ENCODE data around the gene SCAF8. TPM values are rescaled to one million over a fixed set of nuclear protein-coding genes. Genes with fewer than 3 reads are reported as not detected.

Gene SCAF8
- polyA plus RNA-seq, 1 donor from 2014 or later: 34.1 TPM

DNA sequence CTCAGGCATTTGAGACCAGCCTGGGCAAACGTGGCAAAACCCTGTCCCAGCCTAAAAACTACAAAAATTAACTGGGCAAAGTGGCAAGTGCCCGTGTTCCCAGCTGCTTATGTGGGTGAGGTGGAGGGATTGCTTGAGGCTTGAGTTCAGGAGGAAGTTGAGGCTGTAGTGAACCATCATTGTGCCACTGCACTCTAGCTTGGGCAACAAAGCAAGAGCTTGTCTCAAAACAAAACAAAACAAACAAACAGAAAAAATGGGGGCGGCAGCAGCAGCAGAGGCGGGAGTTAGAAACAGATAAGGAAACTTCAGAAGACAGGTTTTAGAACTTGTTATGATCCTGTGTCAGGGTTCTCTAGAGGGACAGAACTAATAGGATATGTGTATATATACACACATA, 49.0 kb downstream of the SCAF8 start:
- H4K20me1 ChIP-seq (ENCODE audit: insufficient read depth): no peaks in the 10 kb centered on the region
- no peak for TF ChIP-seq TAF1 (IDR thresholded peaks at IDR 0.05; ENCODE audit: low read depth)
- TF ChIP-seq, protein P1, sequence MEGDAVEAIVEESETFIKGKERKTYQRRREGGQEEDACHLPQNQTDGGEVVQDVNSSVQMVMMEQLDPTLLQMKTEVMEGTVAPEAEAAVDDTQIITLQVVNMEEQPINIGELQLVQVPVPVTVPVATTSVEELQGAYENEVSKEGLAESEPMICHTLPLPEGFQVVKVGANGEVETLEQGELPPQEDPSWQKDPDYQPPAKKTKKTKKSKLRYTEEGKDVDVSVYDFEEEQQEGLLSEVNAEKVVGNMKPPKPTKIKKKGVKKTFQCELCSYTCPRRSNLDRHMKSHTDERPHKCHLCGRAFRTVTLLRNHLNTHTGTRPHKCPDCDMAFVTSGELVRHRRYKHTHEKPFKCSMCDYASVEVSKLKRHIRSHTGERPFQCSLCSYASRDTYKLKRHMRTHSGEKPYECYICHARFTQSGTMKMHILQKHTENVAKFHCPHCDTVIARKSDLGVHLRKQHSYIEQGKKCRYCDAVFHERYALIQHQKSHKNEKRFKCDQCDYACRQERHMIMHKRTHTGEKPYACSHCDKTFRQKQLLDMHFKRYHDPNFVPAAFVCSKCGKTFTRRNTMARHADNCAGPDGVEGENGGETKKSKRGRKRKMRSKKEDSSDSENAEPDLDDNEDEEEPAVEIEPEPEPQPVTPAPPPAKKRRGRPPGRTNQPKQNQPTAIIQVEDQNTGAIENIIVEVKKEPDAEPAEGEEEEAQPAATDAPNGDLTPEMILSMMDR (IDR thresholded peaks at IDR 0.05; ENCODE audit: poor library complexity, severe bottlenecking): no peak
- TF ChIP-seq, protein P2, sequence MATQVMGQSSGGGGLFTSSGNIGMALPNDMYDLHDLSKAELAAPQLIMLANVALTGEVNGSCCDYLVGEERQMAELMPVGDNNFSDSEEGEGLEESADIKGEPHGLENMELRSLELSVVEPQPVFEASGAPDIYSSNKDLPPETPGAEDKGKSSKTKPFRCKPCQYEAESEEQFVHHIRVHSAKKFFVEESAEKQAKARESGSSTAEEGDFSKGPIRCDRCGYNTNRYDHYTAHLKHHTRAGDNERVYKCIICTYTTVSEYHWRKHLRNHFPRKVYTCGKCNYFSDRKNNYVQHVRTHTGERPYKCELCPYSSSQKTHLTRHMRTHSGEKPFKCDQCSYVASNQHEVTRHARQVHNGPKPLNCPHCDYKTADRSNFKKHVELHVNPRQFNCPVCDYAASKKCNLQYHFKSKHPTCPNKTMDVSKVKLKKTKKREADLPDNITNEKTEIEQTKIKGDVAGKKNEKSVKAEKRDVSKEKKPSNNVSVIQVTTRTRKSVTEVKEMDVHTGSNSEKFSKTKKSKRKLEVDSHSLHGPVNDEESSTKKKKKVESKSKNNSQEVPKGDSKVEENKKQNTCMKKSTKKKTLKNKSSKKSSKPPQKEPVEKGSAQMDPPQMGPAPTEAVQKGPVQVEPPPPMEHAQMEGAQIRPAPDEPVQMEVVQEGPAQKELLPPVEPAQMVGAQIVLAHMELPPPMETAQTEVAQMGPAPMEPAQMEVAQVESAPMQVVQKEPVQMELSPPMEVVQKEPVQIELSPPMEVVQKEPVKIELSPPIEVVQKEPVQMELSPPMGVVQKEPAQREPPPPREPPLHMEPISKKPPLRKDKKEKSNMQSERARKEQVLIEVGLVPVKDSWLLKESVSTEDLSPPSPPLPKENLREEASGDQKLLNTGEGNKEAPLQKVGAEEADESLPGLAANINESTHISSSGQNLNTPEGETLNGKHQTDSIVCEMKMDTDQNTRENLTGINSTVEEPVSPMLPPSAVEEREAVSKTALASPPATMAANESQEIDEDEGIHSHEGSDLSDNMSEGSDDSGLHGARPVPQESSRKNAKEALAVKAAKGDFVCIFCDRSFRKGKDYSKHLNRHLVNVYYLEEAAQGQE (IDR thresholded peaks at IDR 0.05; ENCODE audit: borderline replicate concordance): no peak
- TF ChIP-seq MXI1 (conservative IDR thresholded peaks at IDR 0.05; ENCODE audit: poor library complexity, severe bottlenecking): no peak
- TF ChIP-seq RAD21 (conservative IDR thresholded peaks at IDR 0.05): no peak
- TF ChIP-seq EP300 (conservative IDR thresholded peaks at IDR 0.05; ENCODE audit: poor library complexity, severe bottlenecking): no peak
- TF ChIP-seq SMC3 (conservative IDR thresholded peaks at IDR 0.05; ENCODE audit: poor library complexity): no peak
- TF ChIP-seq POLR2AphosphoS5 (IDR thresholded peaks at IDR 0.05): no peak

DNA sequence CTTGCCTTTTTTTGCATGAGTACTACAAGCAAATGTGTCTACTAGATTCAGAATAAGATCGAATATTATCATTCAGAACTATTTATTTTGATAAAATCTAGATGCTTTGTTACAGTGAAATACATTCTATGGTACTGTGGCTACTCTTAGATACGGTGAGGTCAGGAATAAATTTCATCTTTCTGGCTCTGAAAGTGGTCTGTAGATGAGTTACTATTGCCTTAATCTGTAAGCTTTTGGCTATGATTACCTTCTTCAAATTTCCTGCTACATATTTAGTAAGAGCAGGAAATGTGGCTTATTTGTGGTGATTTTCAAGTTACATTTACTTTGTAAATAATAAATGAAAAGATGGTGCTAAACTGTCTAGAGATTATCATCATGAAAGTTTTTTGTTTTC, 50.0 kb downstream of the SCAF8 start:
- Histone ChIP-seq H4K20me1 (ENCODE audit: insufficient read depth) (no peaks in the 10 kb centered on the region), H2AFZ (ENCODE audit: low read depth, low read length) (no peak overlapping the region), H3K9me3 (ENCODE audit: low read length) (no peaks in the 10 kb centered on the region), H3F3A (ENCODE audit: insufficient read depth, low read length, poor library complexity, severe bottlenecking) (no peaks in the 10 kb centered on the region), H3K9ac (ENCODE audit: low read length) (no peak overlapping the region), H3K27me3 (ENCODE audit: insufficient read depth, low read depth, low read length) (no peaks in the 10 kb centered on the region), H3K36me3 (ENCODE audit: insufficient read depth, low read length) (no peaks in the 10 kb centered on the region), H3K9me2 (ENCODE audit: insufficient read depth, low read length) (no peaks in the 10 kb centered on the region), H3K79me2 (replicated peaks; ENCODE audit: insufficient read depth, low read length) (peaks cover 25% of the 10 kb centered on the region), H3K27ac (ENCODE audit: low read length) (no peak overlapping the region), H3K4me2 (ENCODE audit: low read length) (no peak overlapping the region), H3K4me3 (ENCODE audit: low read length) (no peak overlapping the region)
- TF ChIP-seq TAF1 (IDR thresholded peaks at IDR 0.05; ENCODE audit: low read depth) (no peak), SMC3 (conservative IDR thresholded peaks at IDR 0.05; ENCODE audit: poor library complexity) (no peak), POLR2AphosphoS5 (IDR thresholded peaks at IDR 0.05) (no peak), EP300 (conservative IDR thresholded peaks at IDR 0.05; ENCODE audit: poor library complexity, severe bottlenecking) (no peak), EZH2 (IDR thresholded peaks at IDR 0.05; ENCODE audit: borderline replicate concordance, insufficient read depth, low read length, poor library complexity, severe bottlenecking) (no peak), MXI1 (conservative IDR thresholded peaks at IDR 0.05; ENCODE audit: poor library complexity, severe bottlenecking) (no peak), RAD21 (conservative IDR thresholded peaks at IDR 0.05) (no peak)
- TF ChIP-seq, protein P2 (IDR thresholded peaks at IDR 0.05; ENCODE audit: borderline replicate concordance): no peak
- TF ChIP-seq, protein P1 (IDR thresholded peaks at IDR 0.05; ENCODE audit: poor library complexity, severe bottlenecking): no peak

More for the DNA sequence above, 49.0 kb downstream of the SCAF8 start:
- no peak overlapping the region for H3K27ac ChIP-seq (ENCODE audit: low read length)
- H3K9me3 ChIP-seq (ENCODE audit: low read length): no peaks in the 10 kb centered on the region
- H3F3A ChIP-seq (ENCODE audit: insufficient read depth, low read length, poor library complexity, severe bottlenecking): no peaks in the 10 kb centered on the region
- H2AFZ ChIP-seq (ENCODE audit: low read depth, low read length): no peak overlapping the region
- no peak overlapping the region for H3K9ac ChIP-seq (ENCODE audit: low read length)
- H3K27me3 ChIP-seq (ENCODE audit: insufficient read depth, low read depth, low read length): no peaks in the 10 kb centered on the region
- no peaks in the 10 kb centered on the region for H3K9me2 ChIP-seq (ENCODE audit: insufficient read depth, low read length)
- no peak overlapping the region for H3K4me2 ChIP-seq (ENCODE audit: low read length)
- no peaks in the 10 kb centered on the region for H3K36me3 ChIP-seq (ENCODE audit: insufficient read depth, low read length)
- peaks cover 30% of the 10 kb centered on the region for H3K79me2 ChIP-seq (replicated peaks; ENCODE audit: insufficient read depth, low read length)
- H3K4me3 ChIP-seq (ENCODE audit: low read length): no peak overlapping the region
